ENCODE measurements around the gene SFT2D2.

The SFT2D2 gene

DNA sequence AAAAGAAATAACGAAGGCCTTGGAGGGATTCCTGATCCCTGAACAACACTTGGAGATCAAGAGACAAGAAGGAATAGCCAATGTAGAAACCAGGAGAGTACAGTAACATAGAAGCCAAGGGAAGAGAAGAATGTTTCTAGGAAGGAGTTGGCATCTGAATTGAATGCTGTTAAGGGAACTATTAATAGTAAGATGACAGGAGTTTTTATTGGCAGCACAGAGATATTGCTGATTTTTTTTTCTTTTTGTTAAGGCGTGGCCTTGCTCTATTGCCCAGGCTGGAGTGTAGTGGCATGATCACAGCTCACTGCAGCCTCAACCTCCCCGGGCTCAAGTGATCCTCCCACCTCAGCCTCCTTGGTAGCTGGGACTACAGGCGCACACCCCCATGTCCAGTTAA lies 9.6 kb upstream of the SFT2D2 start:
- Histone ChIP-seq H3K27me3 (ENCODE audit: control insufficient read depth in 1 of 2, insufficient read depth in 1 of 2, low read length in 2 of 2) (no peaks in the 10 kb centered on the region), H3K4me2 (ENCODE audit: low read length, poor library complexity, severe bottlenecking) (no peak overlapping the region)

DNA sequence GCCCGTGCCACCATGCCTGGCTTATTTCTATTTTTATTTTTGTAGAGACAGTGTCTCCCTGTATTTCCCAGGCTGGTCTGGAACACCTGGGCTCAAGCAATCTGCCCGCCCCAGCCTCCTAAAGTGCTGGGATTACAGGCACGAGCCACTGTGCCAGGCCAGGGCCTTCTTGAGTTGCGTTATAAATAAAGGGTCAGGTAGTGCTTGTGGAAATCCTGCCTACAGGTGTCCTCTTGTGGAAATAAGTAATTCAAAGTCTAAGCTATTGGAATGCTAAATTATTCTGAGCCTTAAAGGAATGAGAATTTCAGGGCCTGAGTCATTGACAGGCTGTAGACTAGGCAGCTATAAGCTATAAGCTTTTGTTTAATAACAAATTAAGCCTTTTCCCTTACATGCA lies 8.1 kb upstream of the SFT2D2 start:
- Histone ChIP-seq H2BK5ac (ENCODE audit: low read depth, low read length, poor library complexity, severe bottlenecking) (no peak overlapping the region), H3K4ac (ENCODE audit: low read depth in 1 of 2, low read length in 2 of 2) (no peak overlapping the region), H2BK15ac (ENCODE audit: low read depth, poor library complexity, severe bottlenecking) (no peak overlapping the region), H2AFZ (ENCODE audit: low read depth, low read length) (no peak overlapping the region), H4K8ac (ENCODE audit: low read length) (no peak overlapping the region), H3K9ac (ENCODE audit: low read length) (no peak overlapping the region), H3K4me2 (ENCODE audit: low read length, poor library complexity, severe bottlenecking) (no peak overlapping the region), H3K14ac (ENCODE audit: low read length in 2 of 2) (no peak overlapping the region), H3K18ac (ENCODE audit: low read depth in 1 of 2, low read length in 2 of 2) (no peak overlapping the region), H3K79me1 (replicated peaks; ENCODE audit: low read length, poor library complexity, severe bottlenecking) (no peaks in the 10 kb centered on the region), H3K23ac (ENCODE audit: low read length in 2 of 2) (no peak overlapping the region), H3K4me1 (ENCODE audit: control insufficient read depth, insufficient read depth, low read depth, low read length) (no peaks in the 10 kb centered on the region), H3K4me3 (ENCODE audit: insufficient read depth in 1 of 2, low read depth in 1 of 2, low read length in 2 of 2) (no peak overlapping the region), H3K9me3 (ENCODE audit: control insufficient read depth, low read length) (peaks cover 7% of the 10 kb centered on the region), H2BK120ac (ENCODE audit: low read depth, low read length) (no peak overlapping the region), H2BK12ac (ENCODE audit: low read length in 2 of 2) (no peak overlapping the region), H3K27ac (ENCODE audit: low read length, poor library complexity, severe bottlenecking) (no peak overlapping the region), H3K36me3 (ENCODE audit: control insufficient read depth in 1 of 2, insufficient read depth in 2 of 2, low read depth in 1 of 2, low read length in 2 of 2) (no peaks in the 10 kb centered on the region), H4K91ac (ENCODE audit: low read length) (no peak overlapping the region), H2AK5ac (ENCODE audit: low read length, severe bottlenecking) (no peak overlapping the region), H3K27me3 (ENCODE audit: control insufficient read depth in 1 of 2, insufficient read depth in 1 of 2, low read length in 2 of 2) (no peaks in the 10 kb centered on the region)
- no peak for DNase-seq
- 95% methylated on average over 4 of the region's 4 CpGs for WGBS

More for the DNA sequence above, 9.6 kb upstream of the SFT2D2 start:
- Histone ChIP-seq H3K79me1 (replicated peaks; ENCODE audit: low read length, poor library complexity, severe bottlenecking) (no peaks in the 10 kb centered on the region), H3K36me3 (ENCODE audit: control insufficient read depth in 1 of 2, insufficient read depth in 2 of 2, low read depth in 1 of 2, low read length in 2 of 2) (no peaks in the 10 kb centered on the region), H3K14ac (ENCODE audit: low read length in 2 of 2) (no peak overlapping the region), H2BK5ac (ENCODE audit: low read depth, low read length, poor library complexity, severe bottlenecking) (no peak overlapping the region), H2AK5ac (ENCODE audit: low read length, severe bottlenecking) (no peak overlapping the region), H2AFZ (ENCODE audit: low read depth, low read length) (no peak overlapping the region), H3K18ac (ENCODE audit: low read depth in 1 of 2, low read length in 2 of 2) (no peak overlapping the region), H2BK12ac (ENCODE audit: low read length in 2 of 2) (no peak overlapping the region), H3K9me3 (ENCODE audit: control insufficient read depth, low read length) (peaks cover 11% of the 10 kb centered on the region), H2BK120ac (ENCODE audit: low read depth, low read length) (no peak overlapping the region), H3K9ac (ENCODE audit: low read length) (no peak overlapping the region), H4K8ac (ENCODE audit: low read length) (no peak overlapping the region), H2BK15ac (ENCODE audit: low read depth, poor library complexity, severe bottlenecking) (no peak overlapping the region), H3K4me1 (ENCODE audit: control insufficient read depth, insufficient read depth, low read depth, low read length) (no peaks in the 10 kb centered on the region), H3K23ac (ENCODE audit: low read length in 2 of 2) (no peak overlapping the region), H3K4me3 (ENCODE audit: insufficient read depth in 1 of 2, low read depth in 1 of 2, low read length in 2 of 2) (no peak overlapping the region), H3K4ac (ENCODE audit: low read depth in 1 of 2, low read length in 2 of 2) (no peak overlapping the region), H3K27ac (ENCODE audit: low read length, poor library complexity, severe bottlenecking) (no peak overlapping the region), H4K91ac (ENCODE audit: low read length) (no peak overlapping the region)
- 97% methylated on average over 4 of the region's 4 CpGs for WGBS
- no peak for DNase-seq

DNA sequence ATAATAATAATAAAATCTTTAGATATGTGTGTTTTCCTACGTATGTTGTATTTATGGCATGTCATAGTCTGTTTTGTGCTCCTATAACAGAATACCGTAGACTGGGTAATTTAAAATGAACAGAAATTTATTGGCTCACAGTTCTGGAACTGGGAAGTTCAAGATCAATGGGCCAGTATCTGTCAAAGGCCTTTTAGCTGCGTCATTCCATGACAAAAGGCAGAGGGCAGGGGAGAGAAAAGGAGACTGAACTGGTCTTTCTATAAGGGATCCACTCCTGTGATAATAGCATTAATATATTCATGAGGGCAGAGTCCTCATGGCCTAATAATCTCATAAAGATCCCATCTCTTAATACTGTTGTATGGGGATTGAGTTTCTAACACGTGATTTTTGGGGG lies 7.1 kb upstream of the SFT2D2 start:
- H3K9me3 ChIP-seq (ENCODE audit: control insufficient read depth, low read length) = peaks cover 7% of the 10 kb centered on the region
- H3K27ac ChIP-seq (ENCODE audit: low read length, poor library complexity, severe bottlenecking) = no peak overlapping the region
- no peak overlapping the region for H2AFZ ChIP-seq (ENCODE audit: low read depth, low read length)
- no peak overlapping the region for H2AK5ac ChIP-seq (ENCODE audit: low read length, severe bottlenecking)
- no peak overlapping the region for H2BK120ac ChIP-seq (ENCODE audit: low read depth, low read length)
- no peak overlapping the region for H3K14ac ChIP-seq (ENCODE audit: low read length in 2 of 2)
- no peaks in the 10 kb centered on the region for H3K4me1 ChIP-seq (ENCODE audit: control insufficient read depth, insufficient read depth, low read depth, low read length)
- H3K27me3 ChIP-seq (ENCODE audit: control insufficient read depth in 1 of 2, insufficient read depth in 1 of 2, low read length in 2 of 2) = no peaks in the 10 kb centered on the region
- no peak overlapping the region for H3K23ac ChIP-seq (ENCODE audit: low read length in 2 of 2)
- H2BK5ac ChIP-seq (ENCODE audit: low read depth, low read length, poor library complexity, severe bottlenecking) = no peak overlapping the region
- no peak overlapping the region for H3K4me2 ChIP-seq (ENCODE audit: low read length, poor library complexity, severe bottlenecking)
- H2BK12ac ChIP-seq (ENCODE audit: low read length in 2 of 2) = no peak overlapping the region
- no peak overlapping the region for H2BK15ac ChIP-seq (ENCODE audit: low read depth, poor library complexity, severe bottlenecking)
- H3K4ac ChIP-seq (ENCODE audit: low read depth in 1 of 2, low read length in 2 of 2) = no peak overlapping the region
- no peaks in the 10 kb centered on the region for H3K79me1 ChIP-seq (replicated peaks; ENCODE audit: low read length, poor library complexity, severe bottlenecking)
- DNase-seq = no peak
- H4K91ac ChIP-seq (ENCODE audit: low read length) = no peak overlapping the region
- 88% methylated on average over 4 of the region's 4 CpGs for WGBS
- H3K18ac ChIP-seq (ENCODE audit: low read depth in 1 of 2, low read length in 2 of 2) = no peak overlapping the region
- H3K4me3 ChIP-seq (ENCODE audit: insufficient read depth in 1 of 2, low read depth in 1 of 2, low read length in 2 of 2) = no peak overlapping the region
- H3K9ac ChIP-seq (ENCODE audit: low read length) = no peak overlapping the region
- H4K8ac ChIP-seq (ENCODE audit: low read length) = no peak overlapping the region
- H3K36me3 ChIP-seq (ENCODE audit: control insufficient read depth in 1 of 2, insufficient read depth in 2 of 2, low read depth in 1 of 2, low read length in 2 of 2) = no peaks in the 10 kb centered on the region

DNA sequence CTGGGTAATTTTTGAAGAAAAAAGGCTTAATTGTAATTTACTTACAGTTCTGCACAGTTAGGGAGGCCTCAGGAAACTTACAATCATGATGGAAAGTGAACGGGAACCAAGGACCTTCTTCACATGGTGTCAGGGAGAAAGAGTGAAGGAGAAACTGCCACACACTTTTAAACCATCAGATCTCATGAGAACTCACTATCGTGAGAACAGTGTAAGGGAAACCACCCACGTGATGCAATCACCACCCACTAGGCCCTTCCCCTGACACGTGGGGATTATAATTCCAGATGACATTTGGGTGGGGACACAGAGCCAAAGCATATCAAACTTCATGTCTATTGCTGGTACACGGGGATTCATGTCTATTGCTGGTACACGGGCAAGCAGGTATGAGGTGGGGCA lies 5.3 kb upstream of the SFT2D2 start:
- no peak overlapping the region for H4K91ac ChIP-seq (ENCODE audit: low read length)
- H3K18ac ChIP-seq (ENCODE audit: low read depth in 1 of 2, low read length in 2 of 2) = no peak overlapping the region
- peaks cover 3% of the 10 kb centered on the region for H3K4me1 ChIP-seq (ENCODE audit: control insufficient read depth, insufficient read depth, low read depth, low read length)
- no peak overlapping the region for H2AFZ ChIP-seq (ENCODE audit: low read depth, low read length)
- no peak overlapping the region for H3K9ac ChIP-seq (ENCODE audit: low read length)
- no peak overlapping the region for H2BK12ac ChIP-seq (ENCODE audit: low read length in 2 of 2)
- no peak for DNase-seq
- no peak overlapping the region for H3K4me3 ChIP-seq (ENCODE audit: insufficient read depth in 1 of 2, low read depth in 1 of 2, low read length in 2 of 2)
- no peak overlapping the region for H3K27ac ChIP-seq (ENCODE audit: low read length, poor library complexity, severe bottlenecking)
- no peak overlapping the region for H2BK5ac ChIP-seq (ENCODE audit: low read depth, low read length, poor library complexity, severe bottlenecking)
- no peak overlapping the region for H2BK15ac ChIP-seq (ENCODE audit: low read depth, poor library complexity, severe bottlenecking)
- no peaks in the 10 kb centered on the region for H3K36me3 ChIP-seq (ENCODE audit: control insufficient read depth in 1 of 2, insufficient read depth in 2 of 2, low read depth in 1 of 2, low read length in 2 of 2)
- H2BK120ac ChIP-seq (ENCODE audit: low read depth, low read length) = no peak overlapping the region
- H3K23ac ChIP-seq (ENCODE audit: low read length in 2 of 2) = no peak overlapping the region
- H4K8ac ChIP-seq (ENCODE audit: low read length) = no peak overlapping the region
- 83% methylated on average over 4 of the region's 6 CpGs for WGBS
- no peaks in the 10 kb centered on the region for H3K27me3 ChIP-seq (ENCODE audit: control insufficient read depth in 1 of 2, insufficient read depth in 1 of 2, low read length in 2 of 2)
- H3K79me1 ChIP-seq (replicated peaks; ENCODE audit: low read length, poor library complexity, severe bottlenecking) = no peaks in the 10 kb centered on the region
- no peak overlapping the region for H3K4ac ChIP-seq (ENCODE audit: low read depth in 1 of 2, low read length in 2 of 2)
- peaks cover 7% of the 10 kb centered on the region for H3K9me3 ChIP-seq (ENCODE audit: control insufficient read depth, low read length)
- no peak overlapping the region for H3K4me2 ChIP-seq (ENCODE audit: low read length, poor library complexity, severe bottlenecking)
- no peak overlapping the region for H2AK5ac ChIP-seq (ENCODE audit: low read length, severe bottlenecking)
- H3K14ac ChIP-seq (ENCODE audit: low read length in 2 of 2) = no peak overlapping the region

All from mesenchymal stem cell (in vitro differentiated cells and primary cell).